ENCODE results near the gene C19orf33. TPM values are rescaled to one million over a fixed set of nuclear protein-coding genes. Genes with fewer than 3 reads are reported as not detected.

Gene C19orf33
- total and polyA plus RNA-seq, 10 donors, result 3.2 to 53.6 (median 5.3) TPM; not detected in 2

DNA sequence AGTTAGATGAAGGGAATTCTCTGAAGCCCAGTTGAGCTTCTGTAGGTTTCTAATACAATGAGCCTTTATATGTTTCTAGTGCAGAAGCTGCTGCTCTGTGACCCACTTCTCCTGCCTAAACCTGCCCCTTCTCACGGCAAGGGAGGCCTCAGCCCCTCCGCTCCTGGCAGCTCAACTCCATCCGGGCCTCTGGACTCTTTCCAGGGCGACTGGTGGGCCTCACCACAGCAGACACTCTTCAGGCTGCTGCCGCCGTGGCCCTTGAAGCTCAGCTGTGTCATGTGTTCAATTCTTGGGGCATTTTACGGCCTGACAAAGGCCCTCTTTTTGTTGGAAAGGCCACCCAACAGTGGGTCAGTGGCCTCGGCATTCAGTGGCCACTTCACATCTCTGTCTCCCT, 10.0 kb upstream of the C19orf33 start:
- 82 to 98% (median 88%) methylated on average over 5 to 8 of the region's 8 CpGs for whole genome bisulfite sequencing, 5 donors
- intact Hi-C loops (cut with DNase I; ENCODE audit: low total_unique reads), result no loop called here
- H3K4me3 ChIP-seq, result no peak overlapping the region
- no peak for DNase-seq
- H3K4me1 ChIP-seq, result peaks cover 0 to under 1% (median under 1%) of the 10 kb centered on the region in 6 donors
- H3K27ac ChIP-seq, result no peak overlapping the region
- no peaks in the 10 kb centered on the region for H3K27me3 ChIP-seq (replicated peaks in 1 of 7)
- peaks cover 0 to 53% (median 30%) of the 10 kb centered on the region in 6 donors for H3K36me3 ChIP-seq
- TF ChIP-seq POLR2AphosphoS5 (IDR thresholded peaks at IDR 0.05) (no peak), POLR2A (IDR thresholded peaks at IDR 0.05) (no peak)
- H3K9me3 ChIP-seq, result no peaks in the 10 kb centered on the region

DNA sequence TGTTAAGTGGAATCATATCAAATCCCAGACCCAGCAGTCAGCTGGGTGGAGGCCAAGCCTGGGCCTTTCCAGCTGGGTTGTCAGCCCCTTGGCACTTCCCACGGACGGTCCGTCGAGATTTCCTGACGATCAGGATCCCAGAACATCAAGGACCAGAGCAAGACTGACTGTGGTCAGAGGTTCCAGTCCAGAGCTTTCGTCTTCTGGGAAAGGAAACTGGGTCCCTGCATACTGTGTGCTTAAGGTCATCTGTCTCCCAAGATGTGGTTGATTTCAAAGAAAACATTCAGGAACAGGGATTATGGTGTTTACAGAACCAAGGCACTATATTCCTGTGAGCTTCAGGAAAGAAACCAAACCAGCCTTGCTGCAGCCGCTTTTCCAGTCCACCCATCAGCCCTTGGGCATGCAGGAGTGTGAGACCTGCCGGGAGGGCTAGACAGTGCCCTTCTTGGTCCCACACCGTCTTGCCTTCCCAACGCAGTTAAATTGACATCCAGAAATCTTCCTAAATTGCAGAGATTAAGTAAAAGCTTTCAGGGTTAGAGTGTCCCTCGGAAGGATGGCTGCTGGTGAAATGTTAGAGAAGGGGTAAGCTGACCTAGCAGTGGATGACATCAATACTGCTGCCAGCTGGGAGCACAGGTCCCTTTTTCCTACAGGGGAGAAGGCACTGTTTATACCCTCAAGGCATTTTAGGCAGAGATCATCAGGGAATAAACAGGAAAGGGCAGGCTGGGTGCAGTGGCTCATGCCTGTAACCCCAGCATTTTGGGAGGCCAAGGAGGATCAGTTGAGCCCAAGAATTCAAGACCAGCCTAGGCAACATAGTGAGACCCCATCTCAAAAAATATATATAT, 5.0 kb upstream of the C19orf33 start:
- TF ChIP-seq POLR2A (IDR thresholded peaks at IDR 0.05), result no peak
- TF ChIP-seq POLR2AphosphoS5 (IDR thresholded peaks at IDR 0.05), result peak in 2 of 3 donors; percentile 20 to 38
- peak overlapping the region in 5 of 8 donors; percentile 13 to 59 (median 35) for H3K27ac ChIP-seq
- intact Hi-C loops (cut with DNase I; ENCODE audit: low total_unique reads), result no loop called here

DNA sequence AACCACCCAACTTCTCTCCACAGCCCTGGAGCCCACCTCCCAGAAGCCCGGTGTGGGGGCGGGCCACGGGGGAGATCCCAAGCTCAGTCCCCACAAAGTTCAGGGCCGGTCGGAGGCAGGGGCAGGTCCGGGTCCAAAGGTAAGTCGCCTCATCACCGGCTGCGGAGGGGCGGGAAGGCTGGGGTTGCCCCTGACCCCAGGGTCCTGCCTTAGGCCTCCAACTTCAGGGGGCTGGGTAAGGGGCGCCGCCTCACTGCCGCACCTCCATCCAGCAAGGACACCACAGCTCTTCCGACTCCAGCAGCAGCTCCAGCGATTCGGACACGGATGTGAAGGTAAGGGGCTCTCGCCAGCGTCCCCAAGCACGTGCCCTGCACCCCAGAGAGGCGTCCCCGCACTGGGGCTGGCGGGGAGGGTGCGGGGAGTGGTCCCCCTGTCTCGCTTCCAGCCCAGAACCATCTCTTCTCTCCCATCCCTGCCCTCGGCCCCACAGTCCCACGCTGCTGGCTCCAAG, 358 bp downstream of the C19orf33 start:
- no peak for TF ChIP-seq POLR2AphosphoS5 (IDR thresholded peaks at IDR 0.05)
- TF ChIP-seq, protein P1, sequence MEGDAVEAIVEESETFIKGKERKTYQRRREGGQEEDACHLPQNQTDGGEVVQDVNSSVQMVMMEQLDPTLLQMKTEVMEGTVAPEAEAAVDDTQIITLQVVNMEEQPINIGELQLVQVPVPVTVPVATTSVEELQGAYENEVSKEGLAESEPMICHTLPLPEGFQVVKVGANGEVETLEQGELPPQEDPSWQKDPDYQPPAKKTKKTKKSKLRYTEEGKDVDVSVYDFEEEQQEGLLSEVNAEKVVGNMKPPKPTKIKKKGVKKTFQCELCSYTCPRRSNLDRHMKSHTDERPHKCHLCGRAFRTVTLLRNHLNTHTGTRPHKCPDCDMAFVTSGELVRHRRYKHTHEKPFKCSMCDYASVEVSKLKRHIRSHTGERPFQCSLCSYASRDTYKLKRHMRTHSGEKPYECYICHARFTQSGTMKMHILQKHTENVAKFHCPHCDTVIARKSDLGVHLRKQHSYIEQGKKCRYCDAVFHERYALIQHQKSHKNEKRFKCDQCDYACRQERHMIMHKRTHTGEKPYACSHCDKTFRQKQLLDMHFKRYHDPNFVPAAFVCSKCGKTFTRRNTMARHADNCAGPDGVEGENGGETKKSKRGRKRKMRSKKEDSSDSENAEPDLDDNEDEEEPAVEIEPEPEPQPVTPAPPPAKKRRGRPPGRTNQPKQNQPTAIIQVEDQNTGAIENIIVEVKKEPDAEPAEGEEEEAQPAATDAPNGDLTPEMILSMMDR (IDR thresholded peaks at IDR 0.05 in 8 of 11, conservative IDR thresholded peaks at IDR 0.05 in 3 of 11), result no peak
- TF ChIP-seq POLR2A (IDR thresholded peaks at IDR 0.05), result no peak
- intact Hi-C loops (cut with DNase I; ENCODE audit: low total_unique reads), result no loop called here
- Histone ChIP-seq H3K27me3 (replicated peaks in 1 of 7) (no peaks in the 10 kb centered on the region), H3K36me3 (peaks cover 0 to 64% (median 36%) of the 10 kb centered on the region in 6 donors), H3K4me3 (peak overlapping the region in 2 of 8 donors; percentile 28 to 63), H3K4me1 (peaks cover 0 to 29% (median 9%) of the 10 kb centered on the region in 6 donors), H3K9me3 (no peaks in the 10 kb centered on the region), H3K27ac (peak overlapping the region in 6 of 8 donors; percentile 47 to 73 (median 62))
- WGBS, 5 donors, result 73 to 82% (median 79%) methylated on average over 9 to 27 of the region's 27 CpGs
- DNase-seq, result no peak

More for the DNA sequence above, 5.0 kb upstream of the C19orf33 start:
- Histone ChIP-seq H3K4me3 (no peak overlapping the region), H3K9me3 (no peaks in the 10 kb centered on the region), H3K4me1 (peaks cover 0 to 10% (median 4%) of the 10 kb centered on the region in 6 donors), H3K27me3 (replicated peaks in 1 of 7) (no peaks in the 10 kb centered on the region), H3K36me3 (peaks cover 0 to 16% (median 0%) of the 10 kb centered on the region in 6 donors)
- no peak for DNase-seq
- 68 to 77% (median 73%) methylated on average over 10 to 11 of the region's 11 CpGs for WGBS, 5 donors

DNA sequence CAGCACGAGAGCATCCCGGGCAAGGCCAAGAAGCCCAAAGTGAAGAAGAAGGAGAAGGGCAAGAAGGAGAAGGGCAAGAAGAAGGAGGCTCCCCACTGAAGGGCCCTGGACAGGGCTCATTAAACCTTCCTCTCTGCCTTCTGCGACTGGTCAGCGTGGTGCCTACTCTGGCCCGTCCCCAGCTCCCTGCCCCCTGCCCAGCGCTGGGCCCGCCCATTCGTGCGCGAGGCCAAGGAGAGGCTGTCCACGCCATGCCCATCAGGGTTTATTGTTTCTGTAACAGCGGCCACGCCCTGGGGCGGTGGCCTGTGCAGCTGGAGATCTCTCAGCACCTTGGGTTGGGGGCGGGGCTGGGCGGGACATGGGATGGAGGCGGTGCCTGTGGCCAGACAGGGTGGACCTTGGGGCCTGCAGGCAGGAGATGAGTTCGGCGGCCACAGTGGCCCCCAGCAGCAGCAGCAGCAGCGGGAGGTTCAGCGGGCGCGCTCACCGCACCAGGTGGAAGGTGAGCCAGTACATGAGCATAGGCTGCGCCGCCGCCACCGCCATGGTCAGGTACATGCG, 897 bp downstream of the C19orf33 start:
- Histone ChIP-seq H3K4me1 (peaks cover 0 to 29% (median 9%) of the 10 kb centered on the region in 6 donors), H3K27ac (peak overlapping the region in 6 of 8 donors; percentile 47 to 74 (median 66)), H3K27me3 (replicated peaks in 1 of 7) (no peaks in the 10 kb centered on the region), H3K9me3 (no peaks in the 10 kb centered on the region), H3K4me3 (peak overlapping the region in 7 of 8 donors; percentile 19 to 63 (median 26)), H3K36me3 (peaks cover 0 to 68% (median 37%) of the 10 kb centered on the region in 6 donors)
- TF ChIP-seq, protein P1 (IDR thresholded peaks at IDR 0.05 in 8 of 11, conservative IDR thresholded peaks at IDR 0.05 in 3 of 11), result no peak
- peak; percentile 46 to 85 (median 84) for TF ChIP-seq POLR2AphosphoS5 (IDR thresholded peaks at IDR 0.05)
- peak in 1 of 3 donors; percentile 46 for TF ChIP-seq POLR2A (IDR thresholded peaks at IDR 0.05)
- WGBS, 5 donors, result 75 to 92% (median 79%) methylated on average over 19 to 29 of the region's 29 CpGs
- intact Hi-C loops (cut with DNase I; ENCODE audit: low total_unique reads), result no loop called here
- peak; percentile 86 for DNase-seq

Data from spleen (tissue), 11 donors.